Fibroblast of skin of left biceps (primary cell): ENCODE data around the gene NCAM1.

Experiments
- DNase-seq, 2 experiments: peaks; one replicate each; pipeline ENCODE4 v3.0.0-alpha.2; 2013; ENCODE audit warnings: low read depth in 2 of 2

The NCAM1 gene

DNA sequence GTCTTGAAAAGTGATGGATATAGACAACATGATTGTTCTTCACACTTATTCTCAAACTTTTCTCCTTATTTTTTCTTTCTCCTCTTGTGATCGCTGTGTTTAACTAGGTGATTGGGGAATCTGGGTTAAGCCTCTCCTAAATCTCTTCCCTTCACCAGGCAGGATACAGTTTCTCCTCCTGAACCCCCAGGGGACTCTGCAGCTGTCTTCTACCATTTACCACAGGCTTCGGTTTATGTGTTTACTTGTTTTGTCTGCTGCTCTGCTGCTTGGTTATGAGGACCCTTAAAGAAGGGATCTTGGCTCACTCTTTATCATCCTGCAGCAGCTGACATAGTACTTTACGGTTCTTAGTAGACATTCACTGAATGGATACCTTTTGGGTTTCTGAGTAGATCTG, 124.2 kb downstream of the NCAM1 start:
- DNase-seq = no peak

DNA sequence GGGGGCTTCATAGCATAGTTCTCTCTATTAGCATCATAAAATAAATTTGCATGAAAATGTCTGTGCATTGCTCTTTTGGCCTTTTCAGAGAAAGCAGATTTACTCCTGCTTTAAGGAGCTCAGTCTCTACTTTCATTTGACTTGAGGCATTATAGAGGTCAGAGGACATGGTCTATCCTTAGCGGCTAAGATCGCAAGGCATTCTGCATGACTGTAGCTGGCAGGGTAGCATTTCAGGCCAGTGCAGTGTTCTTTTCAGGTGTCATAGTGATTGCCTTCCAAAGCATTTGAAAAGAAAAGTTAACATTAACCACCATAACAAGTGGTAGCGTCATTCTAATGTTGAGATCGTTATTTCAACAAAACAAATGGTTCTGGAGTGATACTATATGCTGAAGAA, 126.5 kb downstream of the NCAM1 start:
- no peak for DNase-seq

DNA sequence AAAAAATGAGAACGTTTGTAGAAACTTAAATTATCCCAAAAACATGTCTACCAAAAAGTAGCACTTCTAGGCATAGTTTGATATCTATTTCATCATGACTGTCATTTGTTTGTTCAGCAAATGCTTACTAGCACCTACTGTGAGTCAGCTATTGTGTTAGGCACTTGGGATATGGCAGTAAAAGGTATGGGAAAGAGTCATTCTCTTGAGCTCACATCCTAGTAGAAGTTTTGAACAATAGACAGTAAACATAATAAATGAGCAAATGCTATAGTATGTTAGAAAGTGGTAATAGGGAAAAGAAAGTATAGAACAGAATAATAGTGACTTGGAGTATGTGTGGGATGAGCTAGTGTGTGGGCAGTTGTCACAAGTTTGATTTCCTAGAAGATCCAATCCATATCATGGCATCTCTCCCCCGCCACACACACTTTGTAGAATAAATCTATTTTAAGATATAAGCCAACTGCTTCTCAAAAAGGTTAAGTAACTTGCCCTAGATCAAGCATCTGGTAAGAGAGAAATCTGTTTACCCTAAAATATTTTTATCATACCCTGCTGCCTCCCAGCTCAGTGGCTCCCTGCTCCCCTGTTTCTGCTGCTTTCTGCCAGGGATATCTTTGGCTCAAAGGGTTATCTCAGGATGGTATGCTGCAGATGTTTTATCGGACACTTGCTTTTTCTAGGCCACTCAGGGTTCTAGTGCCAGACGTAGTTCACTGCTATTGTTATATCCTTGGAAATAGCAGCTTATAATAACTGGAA, 129.7 kb downstream of the NCAM1 start:
- DNase-seq = no peak

DNA sequence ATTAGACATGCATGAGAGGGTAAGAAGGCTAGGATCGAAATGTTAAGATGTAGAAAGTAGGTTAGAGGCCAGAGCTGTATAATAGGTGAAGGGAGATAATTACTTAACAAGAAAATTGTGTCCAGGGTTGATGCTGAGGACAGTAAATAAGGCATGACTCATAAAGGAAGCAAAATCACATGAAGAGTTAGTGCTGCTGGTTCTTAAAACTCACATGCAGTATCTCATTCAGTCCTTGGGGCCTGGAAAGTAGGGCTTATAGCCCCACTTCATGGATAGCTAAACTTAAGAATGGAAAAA, 130.2 kb downstream of the NCAM1 start:
- DNase-seq = no peak

DNA sequence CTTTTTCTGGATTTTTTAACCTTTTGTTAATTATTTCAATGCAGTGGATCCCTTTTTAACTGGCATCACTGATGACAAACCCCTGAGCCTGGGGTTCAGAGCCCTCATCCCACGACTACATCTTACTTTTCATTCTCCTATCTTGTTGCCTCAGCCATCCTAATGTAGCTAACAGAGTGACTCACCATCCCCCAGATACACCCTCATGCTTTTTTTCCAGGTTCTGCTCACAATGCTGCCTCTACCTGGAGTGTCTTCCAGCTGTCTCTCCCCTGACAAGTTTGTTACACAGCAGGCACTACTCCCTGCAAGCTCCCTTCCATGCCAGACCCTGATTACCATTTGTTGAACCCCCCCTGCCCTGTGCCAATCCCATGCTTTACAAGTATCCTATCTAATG, 135.4 kb downstream of the NCAM1 start:
- DNase-seq = no peak

DNA sequence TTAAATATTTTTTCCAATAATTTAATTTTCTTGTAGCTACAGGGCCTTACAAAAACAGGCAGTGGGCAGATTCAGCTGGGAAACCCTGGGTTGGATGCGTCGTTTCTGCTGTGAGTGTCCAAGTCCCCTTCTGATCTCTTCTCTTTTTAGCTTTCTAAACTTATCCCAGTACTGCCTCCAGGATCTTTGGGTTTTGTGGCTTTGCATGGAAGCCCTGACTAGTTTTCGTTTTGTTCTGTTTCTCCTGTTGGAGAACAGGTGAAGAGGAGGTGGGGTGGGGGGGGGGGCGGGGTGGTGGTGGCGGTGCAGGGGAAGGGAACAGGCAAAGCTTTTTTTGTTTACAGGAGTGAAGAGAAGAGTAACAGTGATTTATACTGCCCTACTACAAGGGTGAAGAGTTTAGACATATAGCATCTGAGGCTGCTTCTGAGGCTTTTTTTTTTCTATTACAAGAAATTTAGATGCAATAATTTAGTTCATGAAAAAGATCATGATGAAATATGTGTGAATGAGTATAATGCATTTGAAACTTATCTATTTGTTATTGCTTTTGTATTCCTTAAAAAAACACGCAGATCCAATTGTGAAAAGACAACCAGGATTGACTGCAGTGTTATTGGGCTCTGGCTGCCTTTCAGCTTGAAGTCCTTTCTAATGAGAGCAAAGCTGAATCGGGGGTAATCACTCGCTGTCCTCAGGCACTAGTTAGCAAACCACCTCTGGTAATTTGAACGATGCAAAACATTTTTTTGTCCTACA, 142.9 kb downstream of the NCAM1 start:
- DNase-seq = no peak

DNA sequence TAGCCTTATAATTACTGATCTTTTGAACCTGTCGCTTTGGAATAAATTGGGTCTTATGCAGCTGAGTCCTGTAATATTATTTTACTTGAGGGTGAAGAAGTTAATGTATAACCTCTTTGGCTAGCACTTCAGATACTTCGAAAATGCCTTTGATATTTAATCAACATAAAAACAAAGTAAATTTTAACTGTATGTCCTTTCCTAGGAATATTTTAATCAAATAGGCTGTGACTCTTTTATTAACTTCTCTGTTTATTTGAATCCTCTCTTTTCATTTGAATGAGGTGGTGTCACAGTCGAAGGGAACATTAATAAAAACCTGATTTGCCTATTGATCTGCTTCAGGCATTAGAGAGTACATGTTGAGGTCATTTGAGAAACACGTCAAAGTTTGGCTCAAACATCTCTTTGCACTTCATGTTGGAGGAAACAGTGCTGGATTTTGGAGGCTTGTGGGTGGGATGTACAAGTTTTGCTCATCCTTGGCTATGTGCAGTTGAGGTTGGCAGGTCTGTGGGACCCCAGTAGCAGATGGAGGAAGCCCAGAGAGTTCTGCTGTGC, 143.6 kb downstream of the NCAM1 start:
- DNase-seq = no peak

DNA sequence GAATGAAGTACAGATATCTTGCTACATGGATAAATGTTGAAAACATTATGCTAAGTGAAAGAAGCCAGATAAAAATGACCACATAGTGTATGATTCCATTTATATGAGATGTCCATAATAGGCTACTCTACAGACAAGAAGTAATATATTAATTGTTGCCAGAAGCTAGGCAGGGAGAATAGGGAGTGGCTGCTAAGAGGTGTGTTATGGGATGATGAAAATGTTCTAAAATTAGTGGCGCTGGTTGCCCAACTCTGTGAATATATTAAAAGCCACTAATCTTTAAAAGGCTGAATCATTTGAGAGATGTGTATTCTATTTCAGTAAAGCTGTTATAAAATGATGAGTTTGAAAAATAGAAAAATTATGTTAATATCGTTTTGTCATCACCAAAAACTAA, 144.4 kb downstream of the NCAM1 start:
- DNase-seq = no peak

DNA sequence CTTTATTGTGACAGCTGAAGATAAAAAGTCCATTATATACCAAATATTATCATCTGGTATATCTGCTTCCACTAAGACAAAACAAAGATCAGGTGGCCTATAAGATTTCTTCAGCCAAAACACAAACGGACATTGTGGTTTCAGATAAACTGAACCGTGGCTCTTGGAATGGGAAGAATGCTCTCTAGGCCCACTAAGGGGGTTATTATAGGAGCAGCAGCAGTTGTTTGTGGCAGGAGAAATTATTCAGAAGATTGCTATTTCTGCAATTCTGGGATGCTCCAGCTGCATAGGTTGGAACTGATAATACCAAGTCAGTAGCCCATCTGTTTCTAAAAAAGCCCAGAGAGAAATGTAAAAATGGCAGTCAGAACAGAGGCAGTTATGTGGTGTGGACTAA, 145.3 kb downstream of the NCAM1 start:
- peak; percentile 72 to 75 for DNase-seq

DNA sequence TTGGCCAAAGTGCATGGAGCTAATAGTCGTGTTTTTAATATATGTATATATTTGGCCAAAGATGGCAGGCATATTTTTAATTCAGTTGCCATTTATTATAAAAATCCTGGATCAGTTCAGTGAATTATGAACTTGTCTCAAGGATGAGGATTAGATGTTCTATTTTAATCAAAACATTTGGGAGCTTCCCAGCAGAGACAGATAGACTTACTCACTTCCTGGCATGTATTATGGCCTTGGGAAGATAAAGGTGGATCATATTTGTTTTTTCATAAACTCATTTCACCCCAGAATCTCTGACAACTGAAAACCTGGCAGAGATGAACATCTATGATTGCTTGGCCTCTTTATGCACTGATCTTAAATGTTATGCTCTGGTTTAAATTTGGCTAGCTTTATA, 148.8 kb downstream of the NCAM1 start:
- no peak for DNase-seq

DNA sequence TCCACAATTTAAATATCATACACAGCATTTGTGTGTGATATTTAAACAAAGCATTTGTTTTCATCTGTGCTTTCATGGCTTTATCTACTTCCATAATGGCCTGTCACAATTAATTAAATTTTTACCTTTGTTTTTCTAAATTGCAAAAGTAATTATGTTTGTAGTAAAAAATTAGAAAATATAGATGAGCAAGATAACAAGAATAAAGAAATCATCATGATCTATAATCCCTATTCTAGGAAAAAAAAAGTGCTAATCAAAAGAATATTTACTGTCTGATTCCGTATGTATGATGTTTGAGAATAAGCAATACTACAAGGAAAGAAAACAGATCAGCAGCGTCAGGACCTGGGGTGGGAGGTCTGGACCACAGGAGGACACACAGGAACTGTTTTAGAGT, 149.9 kb downstream of the NCAM1 start:
- no peak for DNase-seq

DNA sequence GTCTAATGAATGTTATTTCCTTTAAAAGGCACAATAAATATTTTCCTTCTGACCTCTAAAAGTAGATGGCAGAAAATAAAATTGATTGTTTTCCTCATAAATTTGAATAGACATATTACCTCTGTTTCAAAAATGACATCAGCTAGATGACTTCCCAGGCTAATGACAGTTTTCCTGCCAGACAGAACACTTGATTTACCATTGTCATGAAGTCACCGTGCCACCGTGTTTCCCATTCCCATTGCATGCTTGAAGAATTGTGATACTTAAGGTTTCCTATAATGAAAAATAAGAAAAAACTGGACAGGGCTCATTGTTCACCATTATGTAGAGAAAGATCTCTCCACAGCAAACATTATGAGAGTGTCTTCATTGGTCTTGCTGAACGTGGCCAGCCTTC, 151.1 kb downstream of the NCAM1 start:
- DNase-seq = no peak

DNA sequence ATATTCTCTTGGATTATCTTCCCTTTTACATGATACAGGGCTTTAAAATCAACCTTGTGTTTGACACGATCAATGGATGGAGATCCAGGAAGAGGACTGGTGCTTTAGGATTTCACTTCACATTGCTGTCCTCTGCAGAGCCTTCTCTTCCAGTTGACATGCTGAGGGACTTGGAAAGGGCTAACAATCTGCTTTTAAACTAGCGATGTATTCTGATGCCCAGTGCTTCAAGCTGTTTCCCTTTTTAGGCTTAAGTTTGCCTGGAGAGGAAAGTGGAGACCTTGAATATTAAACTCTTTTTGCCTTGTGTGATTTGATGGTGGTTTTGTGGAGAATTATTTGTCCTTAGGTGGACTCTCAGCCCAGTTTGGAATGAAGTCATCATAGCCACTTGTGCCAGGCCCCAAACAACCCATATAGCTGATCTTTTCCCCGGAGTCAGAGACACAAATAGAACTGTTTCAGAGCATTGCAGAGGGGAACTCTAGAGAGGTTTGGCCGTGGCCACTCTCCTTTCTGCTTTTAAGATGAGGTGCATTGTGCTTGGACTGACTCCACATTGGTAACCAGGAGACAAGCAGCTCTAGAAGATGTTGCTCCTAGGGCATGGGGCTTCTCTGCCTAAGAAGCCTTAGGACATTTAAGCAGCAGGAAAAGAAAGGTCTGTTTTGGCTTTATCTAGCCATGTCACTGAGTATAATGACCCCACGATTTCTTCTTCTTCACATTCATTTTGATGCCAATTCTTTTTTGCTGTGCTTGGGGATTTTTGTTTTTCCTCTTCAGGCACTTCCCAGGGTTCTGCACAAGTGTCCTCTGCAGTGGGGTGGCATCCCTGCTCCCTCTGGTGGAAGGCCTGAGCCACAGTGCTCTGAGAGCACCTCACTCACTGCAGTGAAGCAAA, 152.8 kb downstream of the NCAM1 start:
- DNase-seq = peak; percentile 12 to 13

DNA sequence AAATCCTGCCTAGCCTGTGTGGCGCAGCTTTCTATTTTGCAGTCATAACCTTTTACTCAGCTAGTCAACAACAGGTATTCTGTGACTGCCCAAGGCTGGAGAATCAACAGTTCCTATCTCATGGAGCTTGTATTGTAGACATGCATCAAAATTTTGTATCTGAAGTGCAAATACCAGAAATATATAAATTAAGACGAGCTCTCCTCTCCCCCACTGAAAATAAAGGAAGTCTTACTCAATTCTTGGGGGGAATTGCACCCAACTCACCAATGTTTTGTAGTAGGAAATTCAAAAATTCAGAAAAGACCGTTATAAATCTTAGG, 153.4 kb downstream of the NCAM1 start:
- no peak for DNase-seq

DNA sequence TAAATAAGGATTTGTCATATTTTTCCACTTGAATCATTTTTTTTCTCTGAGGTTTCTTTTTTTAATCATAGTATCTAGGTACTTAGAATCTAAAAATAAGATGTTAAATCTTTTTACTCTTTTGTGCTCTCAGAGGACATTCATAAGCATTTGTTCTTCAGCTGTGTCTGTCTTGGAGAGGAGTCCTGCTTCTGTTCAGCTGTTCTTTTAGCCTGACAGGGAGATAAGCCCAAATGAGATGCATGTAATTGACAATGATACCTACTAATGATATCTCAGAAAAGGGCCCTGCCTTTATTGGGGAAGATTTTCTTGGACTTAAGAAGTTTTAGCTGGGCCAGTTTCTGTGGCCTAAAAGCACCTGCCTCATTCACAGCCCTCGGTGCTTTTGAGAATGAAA, 156.9 kb downstream of the NCAM1 start:
- DNase-seq = no peak

DNA sequence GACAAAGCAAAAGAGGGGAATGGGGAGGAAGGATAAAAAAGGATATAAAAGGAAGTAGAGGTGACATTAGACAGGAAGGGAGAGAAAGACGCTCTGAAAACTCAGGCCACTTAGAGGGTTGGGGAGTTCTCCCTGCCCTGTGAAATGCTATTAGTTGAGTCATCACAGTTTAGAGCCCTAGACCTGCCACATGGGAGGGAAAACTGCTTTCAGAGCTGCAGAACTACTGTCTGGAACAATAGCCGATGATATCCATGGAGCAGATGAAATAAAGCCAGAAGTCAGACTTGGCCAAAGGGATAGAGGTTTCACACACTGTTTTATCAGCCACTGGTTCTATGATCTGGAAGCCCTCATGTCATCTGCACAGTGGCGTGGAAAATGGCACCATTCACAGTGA, 157.9 kb downstream of the NCAM1 start:
- DNase-seq = no peak

DNA sequence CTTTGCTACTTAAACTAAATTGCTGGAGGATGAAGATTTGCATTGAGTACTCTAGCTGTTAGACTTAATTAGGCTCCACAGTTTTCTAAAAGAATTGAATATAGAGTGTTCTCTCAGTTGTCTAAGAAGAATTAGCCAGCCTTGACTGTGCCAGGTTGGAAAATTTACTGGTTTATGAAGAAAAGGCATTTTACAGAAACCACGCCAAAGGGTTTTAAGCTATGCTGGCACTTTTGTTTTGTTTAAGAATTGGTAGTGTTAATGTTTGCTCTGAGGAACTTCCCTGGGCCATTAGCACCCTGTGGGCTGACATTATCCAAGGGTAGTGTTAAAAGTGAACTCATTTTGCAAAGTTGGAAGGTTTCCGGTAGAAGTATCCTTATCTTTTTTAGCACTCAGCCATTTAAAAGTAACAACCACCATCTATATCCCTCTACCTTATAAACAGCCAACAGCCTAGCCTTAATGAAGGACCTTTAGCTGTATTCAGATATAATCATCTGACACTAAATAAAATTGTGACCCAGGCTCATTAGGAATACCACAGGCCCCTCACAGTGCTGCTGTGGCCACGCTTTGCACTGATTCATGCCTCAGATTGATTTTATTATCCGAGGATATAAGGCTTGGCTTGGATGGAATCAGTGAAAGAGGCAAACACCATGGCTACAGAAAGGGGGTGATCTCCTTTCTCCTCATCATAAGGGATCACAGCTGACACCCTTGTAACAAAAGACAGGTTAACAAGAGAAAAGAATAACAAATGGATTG, 158.9 kb downstream of the NCAM1 start:
- DNase-seq = no peak

DNA sequence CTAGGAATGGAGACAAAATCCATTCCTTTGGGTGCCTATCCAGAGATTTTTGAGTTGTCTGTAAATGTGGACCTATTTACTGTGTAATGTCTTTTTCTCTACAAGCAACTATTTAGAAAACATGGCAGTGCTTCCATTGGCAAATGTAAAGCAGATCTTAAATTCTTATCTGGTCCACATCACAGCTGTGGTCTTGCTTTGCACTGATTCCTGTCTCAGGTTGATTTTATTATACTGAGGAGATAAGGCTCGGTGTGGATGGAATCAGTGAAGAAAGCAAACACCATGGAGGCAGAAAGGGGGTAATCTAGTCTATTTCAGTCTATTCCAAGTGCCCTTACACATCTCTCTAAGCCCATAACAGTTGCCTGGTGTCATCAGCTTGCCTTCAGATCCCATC, 160.5 kb downstream of the NCAM1 start:
- no peak for DNase-seq

DNA sequence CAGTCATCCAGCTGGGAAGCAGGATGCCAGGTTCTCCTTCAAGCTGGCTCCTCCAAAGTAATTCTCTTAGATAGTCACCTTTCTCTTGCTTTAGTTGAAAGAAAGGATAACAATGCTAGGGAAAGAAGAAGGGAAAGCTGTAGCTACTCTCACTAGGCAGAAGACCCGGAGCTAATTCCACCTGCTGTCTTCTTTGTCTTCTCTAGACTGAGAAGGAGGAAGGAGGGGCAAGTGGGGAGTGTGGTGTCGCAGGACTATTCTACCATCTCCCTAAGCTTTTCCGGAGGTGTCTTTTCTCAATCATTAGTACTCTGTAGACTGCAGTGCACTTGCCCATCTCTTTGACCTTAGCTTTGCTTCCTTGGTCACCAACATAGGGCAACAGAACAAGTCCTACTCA, 162.8 kb downstream of the NCAM1 start:
- no peak for DNase-seq

DNA sequence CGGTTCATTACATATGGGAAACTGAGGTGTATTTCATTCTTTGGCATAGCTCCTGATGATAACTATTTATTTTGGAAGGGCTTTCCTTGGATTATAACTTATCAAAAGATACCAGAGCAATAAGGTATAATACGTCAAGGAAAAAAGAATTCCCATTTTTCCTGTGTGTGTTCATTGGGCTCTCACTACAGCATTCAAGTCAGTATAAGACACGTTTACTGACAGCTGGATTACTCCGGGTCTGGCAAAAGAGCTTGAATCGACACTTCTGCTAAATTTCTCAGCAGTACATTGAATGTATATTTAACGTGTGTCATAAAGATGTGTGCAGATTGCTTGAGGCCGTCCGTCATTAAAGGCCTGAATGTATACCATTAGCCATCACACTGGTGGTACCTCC, 163.4 kb downstream of the NCAM1 start:
- DNase-seq = no peak

DNA sequence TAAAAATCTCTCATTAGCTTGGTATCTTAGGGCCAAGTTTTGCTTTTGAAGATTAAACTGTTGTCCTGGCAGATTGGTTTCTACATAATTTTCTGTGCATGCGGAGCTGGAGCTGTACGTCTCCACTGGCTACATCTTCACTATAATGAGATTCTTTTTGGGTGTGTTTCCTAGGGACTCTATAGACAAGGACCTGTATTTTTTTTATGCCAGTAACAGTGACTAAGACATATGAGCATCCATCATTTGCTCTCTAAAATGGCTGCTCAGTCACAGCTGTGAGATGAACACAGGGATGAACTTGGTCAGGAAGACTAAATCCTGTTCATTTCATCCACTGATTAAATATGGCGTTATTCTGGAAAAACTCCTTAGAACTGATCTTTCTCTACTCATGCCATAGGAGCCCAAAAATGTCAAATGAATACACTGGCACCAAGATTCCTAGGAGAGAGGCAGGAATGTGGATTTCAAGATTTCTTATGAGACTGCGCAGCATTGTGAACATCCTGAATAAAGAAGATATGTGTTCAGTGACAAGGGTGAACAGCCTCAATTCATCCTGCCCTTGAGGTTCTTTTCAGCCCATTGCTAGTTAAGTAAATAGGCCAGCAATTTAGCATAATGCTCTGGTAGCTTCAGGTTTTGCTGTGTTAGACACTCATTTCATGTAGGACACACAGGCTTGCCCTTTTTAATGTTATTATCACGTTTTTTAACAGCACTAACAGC, 168.2 kb downstream of the NCAM1 start:
- no peak for DNase-seq
